A172 (cell line): ENCODE results near the gene CHIA. TPM values are rescaled to one million over a fixed set of nuclear protein-coding genes. Genes with fewer than 3 reads are reported as not detected.

Experiments used
- DNase-seq: peaks from one replicate; pipeline ENCODE4 v3.0.0-alpha.2; 2015; ENCODE audit warnings: low spot score
- total RNA-seq: library from RNA; depleted of rRNA; stranded (reverse); fragments of >200 nt; shearing (Covaris generic); gene quantifications from 2 replicates; pipeline ENCODE4 v1.2.3, GENCODE V29; 2014; rRNA removed

Gene CHIA
- total RNA-seq, 1 experiment from 2014 or later: not detected

GRCh38 chr1:111366256-111366655 lies 75.6 kb downstream of the CHIA start:
- peak; percentile 18 for DNase-seq

- DNase-seq: no peak
Measured at GRCh38 chr1:111369177-111369576, 78.5 kb downstream of the CHIA start.

- DNase-seq: no peak
Measured at GRCh38 chr1:111369645-111370044, 79.0 kb downstream of the CHIA start.

Other genes starting within 250 kb of the CHIA start
- 44.3 and 61.1 TPM in 2 replicates for gene DRAM2, start 150.8 kb upstream of the CHIA start, total RNA-seq
- gene CEPT1, start 150.6 kb upstream of the CHIA start, total RNA-seq: 33.5 and 35.9 TPM in 2 replicates
- gene DENND2D, start 90.2 kb upstream of the CHIA start, total RNA-seq: 0.41 and 1.6 TPM in 2 replicates
- gene CHI3L2, start 63.1 kb upstream of the CHIA start, total RNA-seq: 0.48 and 2.5 TPM in 2 replicates
- gene OVGP1, start 136.9 kb downstream of the CHIA start, total RNA-seq: 0.50 TPM in 1 of 2 replicates, not detected in the other
- 46.1 and 49.2 TPM in 2 replicates for gene WDR77, start 158.4 kb downstream of the CHIA start, total RNA-seq
- gene ATP5PB, start 158.6 kb downstream of the CHIA start, total RNA-seq: 435 and 458 TPM in 2 replicates
- not detected in 2 replicates for gene C1orf162, start 183.1 kb downstream of the CHIA start, total RNA-seq
- not detected in 2 replicates for gene ADORA3, start 212.8 kb downstream of the CHIA start, total RNA-seq
- not detected in 2 replicates for gene TMIGD3, start 212.8 kb downstream of the CHIA start, total RNA-seq